ENCODE results near the gene TLR8.

DNA sequence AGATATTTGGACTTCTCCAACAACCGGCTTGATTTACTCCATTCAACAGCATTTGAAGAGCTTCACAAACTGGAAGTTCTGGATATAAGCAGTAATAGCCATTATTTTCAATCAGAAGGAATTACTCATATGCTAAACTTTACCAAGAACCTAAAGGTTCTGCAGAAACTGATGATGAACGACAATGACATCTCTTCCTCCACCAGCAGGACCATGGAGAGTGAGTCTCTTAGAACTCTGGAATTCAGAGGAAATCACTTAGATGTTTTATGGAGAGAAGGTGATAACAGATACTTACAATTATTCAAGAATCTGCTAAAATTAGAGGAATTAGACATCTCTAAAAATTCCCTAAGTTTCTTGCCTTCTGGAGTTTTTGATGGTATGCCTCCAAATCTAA is 19.3 kb upstream of the TLR8 start:
- TF ChIP-seq, protein P1, sequence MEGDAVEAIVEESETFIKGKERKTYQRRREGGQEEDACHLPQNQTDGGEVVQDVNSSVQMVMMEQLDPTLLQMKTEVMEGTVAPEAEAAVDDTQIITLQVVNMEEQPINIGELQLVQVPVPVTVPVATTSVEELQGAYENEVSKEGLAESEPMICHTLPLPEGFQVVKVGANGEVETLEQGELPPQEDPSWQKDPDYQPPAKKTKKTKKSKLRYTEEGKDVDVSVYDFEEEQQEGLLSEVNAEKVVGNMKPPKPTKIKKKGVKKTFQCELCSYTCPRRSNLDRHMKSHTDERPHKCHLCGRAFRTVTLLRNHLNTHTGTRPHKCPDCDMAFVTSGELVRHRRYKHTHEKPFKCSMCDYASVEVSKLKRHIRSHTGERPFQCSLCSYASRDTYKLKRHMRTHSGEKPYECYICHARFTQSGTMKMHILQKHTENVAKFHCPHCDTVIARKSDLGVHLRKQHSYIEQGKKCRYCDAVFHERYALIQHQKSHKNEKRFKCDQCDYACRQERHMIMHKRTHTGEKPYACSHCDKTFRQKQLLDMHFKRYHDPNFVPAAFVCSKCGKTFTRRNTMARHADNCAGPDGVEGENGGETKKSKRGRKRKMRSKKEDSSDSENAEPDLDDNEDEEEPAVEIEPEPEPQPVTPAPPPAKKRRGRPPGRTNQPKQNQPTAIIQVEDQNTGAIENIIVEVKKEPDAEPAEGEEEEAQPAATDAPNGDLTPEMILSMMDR (IDR thresholded peaks at IDR 0.05; ENCODE audit: insufficient read depth, low read depth, low read length) = no peak
- TF ChIP-seq EZH2 (IDR thresholded peaks at IDR 0.05; ENCODE audit: insufficient read depth, low read length) = no peak

Data from astrocyte (in vitro differentiated cells and primary cell).